ENCODE measurements around the gene TRAPPC10.

TRAPPC10 gene

GRCh38 chr21:44005593-44005992, 6.5 kb upstream of the TRAPPC10 start:
- H3K9me3 ChIP-seq (ENCODE audit: insufficient read depth, low read length) = no peaks in the 10 kb centered on the region

GRCh38 chr21:44006017-44006619, 6.0 kb upstream of the TRAPPC10 start:
- Histone ChIP-seq H3K36me3 (ENCODE audit: insufficient read depth, insufficient read length, low read length) (no peaks in the 10 kb centered on the region), H3K27me3 (ENCODE audit: insufficient read depth, insufficient read length) (no peaks in the 10 kb centered on the region), H3K9ac (ENCODE audit: insufficient read length, low read depth) (peak overlapping the region; percentile 18), H3K4me1 (ENCODE audit: insufficient read depth, insufficient read length) (peaks cover 12% of the 10 kb centered on the region), H3K4me3 (ENCODE audit: insufficient read length, low read depth) (no peak overlapping the region), H3K9me3 (ENCODE audit: insufficient read depth, low read length) (no peaks in the 10 kb centered on the region)
- no peak for DNase-seq (ENCODE audit: low read depth, low spot score)
- TF ChIP-seq YY1 (IDR thresholded peaks at IDR 0.05; ENCODE audit: insufficient read depth, insufficient read length) (no peak), SUZ12 (IDR thresholded peaks at IDR 0.05; ENCODE audit: extremely low read depth, insufficient read depth, insufficient read length) (no peak), ZNF274 (IDR thresholded peaks at IDR 0.05; ENCODE audit: low read depth, low read length) (no peak)

More at GRCh38 chr21:44005593-44005992, 6.5 kb upstream of the TRAPPC10 start:
- no peaks in the 10 kb centered on the region for H3K36me3 ChIP-seq (ENCODE audit: insufficient read depth, insufficient read length, low read length)
- DNase-seq (ENCODE audit: low read depth, low spot score) = no peak
- H3K27me3 ChIP-seq (ENCODE audit: insufficient read depth, insufficient read length) = no peaks in the 10 kb centered on the region
- peaks cover 9% of the 10 kb centered on the region for H3K4me1 ChIP-seq (ENCODE audit: insufficient read depth, insufficient read length)
- peak overlapping the region; percentile 18 for H3K9ac ChIP-seq (ENCODE audit: insufficient read length, low read depth)
- TF ChIP-seq ZNF274 (IDR thresholded peaks at IDR 0.05; ENCODE audit: low read depth, low read length) (no peak), SUZ12 (IDR thresholded peaks at IDR 0.05; ENCODE audit: extremely low read depth, insufficient read depth, insufficient read length) (no peak), YY1 (IDR thresholded peaks at IDR 0.05; ENCODE audit: insufficient read depth, insufficient read length) (no peak)
- H3K4me3 ChIP-seq (ENCODE audit: insufficient read length, low read depth) = no peak overlapping the region

- no peak for DNase-seq (ENCODE audit: low read depth, low spot score)
These were observed 5.5 kb upstream of the TRAPPC10 start for GRCh38 chr21:44006656-44007055.

GRCh38 chr21:44010429-44010828, 1.7 kb upstream of the TRAPPC10 start:
- TF ChIP-seq ZNF274 (IDR thresholded peaks at IDR 0.05; ENCODE audit: low read depth, low read length) (no peak), SUZ12 (IDR thresholded peaks at IDR 0.05; ENCODE audit: extremely low read depth, insufficient read depth, insufficient read length) (no peak), YY1 (IDR thresholded peaks at IDR 0.05; ENCODE audit: insufficient read depth, insufficient read length) (no peak)
- DNase-seq (ENCODE audit: low read depth, low spot score) = no peak
- Histone ChIP-seq H3K4me3 (ENCODE audit: insufficient read length, low read depth) (no peak overlapping the region), H3K9ac (ENCODE audit: insufficient read length, low read depth) (peak overlapping the region; percentile 97), H3K36me3 (ENCODE audit: insufficient read depth, insufficient read length, low read length) (no peaks in the 10 kb centered on the region), H3K27me3 (ENCODE audit: insufficient read depth, insufficient read length) (no peaks in the 10 kb centered on the region), H3K9me3 (ENCODE audit: insufficient read depth, low read length) (no peaks in the 10 kb centered on the region), H3K4me1 (ENCODE audit: insufficient read depth, insufficient read length) (peaks cover 18% of the 10 kb centered on the region)

More at GRCh38 chr21:44006656-44007055, 5.5 kb upstream of the TRAPPC10 start:
- TF ChIP-seq SUZ12 (IDR thresholded peaks at IDR 0.05; ENCODE audit: extremely low read depth, insufficient read depth, insufficient read length) = no peak
- no peak for TF ChIP-seq ZNF274 (IDR thresholded peaks at IDR 0.05; ENCODE audit: low read depth, low read length)
- TF ChIP-seq YY1 (IDR thresholded peaks at IDR 0.05; ENCODE audit: insufficient read depth, insufficient read length) = no peak
- no peaks in the 10 kb centered on the region for H3K36me3 ChIP-seq (ENCODE audit: insufficient read depth, insufficient read length, low read length)
- H3K27me3 ChIP-seq (ENCODE audit: insufficient read depth, insufficient read length) = no peaks in the 10 kb centered on the region
- H3K4me3 ChIP-seq (ENCODE audit: insufficient read length, low read depth) = no peak overlapping the region
- H3K9ac ChIP-seq (ENCODE audit: insufficient read length, low read depth) = no peak overlapping the region
- peaks cover 14% of the 10 kb centered on the region for H3K4me1 ChIP-seq (ENCODE audit: insufficient read depth, insufficient read length)
- H3K9me3 ChIP-seq (ENCODE audit: insufficient read depth, low read length) = no peaks in the 10 kb centered on the region

- H3K27me3 ChIP-seq (ENCODE audit: insufficient read depth, insufficient read length) = no peaks in the 10 kb centered on the region
- H3K9me3 ChIP-seq (ENCODE audit: insufficient read depth, low read length) = no peaks in the 10 kb centered on the region
- H3K36me3 ChIP-seq (ENCODE audit: insufficient read depth, insufficient read length, low read length) = no peaks in the 10 kb centered on the region
- H3K4me3 ChIP-seq (ENCODE audit: insufficient read length, low read depth) = peak overlapping the region; percentile 91
- H3K9ac ChIP-seq (ENCODE audit: insufficient read length, low read depth) = peak overlapping the region; percentile 97
- DNase-seq (ENCODE audit: low read depth, low spot score) = no peak
- H3K4me1 ChIP-seq (ENCODE audit: insufficient read depth, insufficient read length) = peaks cover 18% of the 10 kb centered on the region
- no peak for TF ChIP-seq SUZ12 (IDR thresholded peaks at IDR 0.05; ENCODE audit: extremely low read depth, insufficient read depth, insufficient read length)
- TF ChIP-seq ZNF274 (IDR thresholded peaks at IDR 0.05; ENCODE audit: low read depth, low read length) = no peak
- TF ChIP-seq YY1 (IDR thresholded peaks at IDR 0.05; ENCODE audit: insufficient read depth, insufficient read length) = no peak
These were observed 986 bp upstream of the TRAPPC10 start for GRCh38 chr21:44011123-44011522.

GRCh38 chr21:44012474-44013379, 618 bp downstream of the TRAPPC10 start:
- TF ChIP-seq YY1 (IDR thresholded peaks at IDR 0.05; ENCODE audit: insufficient read depth, insufficient read length) (no peak), ZNF274 (IDR thresholded peaks at IDR 0.05; ENCODE audit: low read depth, low read length) (no peak), SUZ12 (IDR thresholded peaks at IDR 0.05; ENCODE audit: extremely low read depth, insufficient read depth, insufficient read length) (no peak)
- H3K9me3 ChIP-seq (ENCODE audit: insufficient read depth, low read length) = no peaks in the 10 kb centered on the region
- H3K4me1 ChIP-seq (ENCODE audit: insufficient read depth, insufficient read length) = peaks cover 15% of the 10 kb centered on the region

More at GRCh38 chr21:44012474-44013379, 618 bp downstream of the TRAPPC10 start:
- peak; percentile 80 for DNase-seq (ENCODE audit: low read depth, low spot score)
- H3K9ac ChIP-seq (ENCODE audit: insufficient read length, low read depth) = peak overlapping the region; percentile 97
- peak overlapping the region; percentile 91 for H3K4me3 ChIP-seq (ENCODE audit: insufficient read length, low read depth)
- H3K27me3 ChIP-seq (ENCODE audit: insufficient read depth, insufficient read length) = no peaks in the 10 kb centered on the region
- H3K36me3 ChIP-seq (ENCODE audit: insufficient read depth, insufficient read length, low read length) = no peaks in the 10 kb centered on the region

Data from NT2/D1 (cell line).